H9 (cell line): Measurements from ENCODE around the gene NTN3. TPM values are rescaled to one million over a fixed set of nuclear protein-coding genes. Genes with fewer than 3 reads are reported as not detected.

Source experiments
- DNase-seq: peaks from one replicate; pipeline ENCODE4 v3.0.0-alpha.2; 2017
- H2AFZ ChIP-seq: one replicate; pipeline ENCODE4 v1.6.1; 2013; ENCODE audit warnings: mild to moderate bottlenecking, low read length, control low read depth, moderate library complexity
- H2AK5ac ChIP-seq: 2 replicates; pipeline ENCODE4 v1.6.1; 2013; ENCODE audit warnings: low read length, control low read depth, mixed read lengths; ENCODE audit not compliant: insufficient read length
- H2BK120ac ChIP-seq: one replicate; pipeline ENCODE4 v1.6.1; 2013; ENCODE audit warnings: low read depth, mild to moderate bottlenecking, low read length, control low read depth, inconsistent platforms; ENCODE audit not compliant: poor library complexity, severe bottlenecking
- H2BK12ac ChIP-seq: 2 replicates; pipeline ENCODE4 v1.6.1; 2013; ENCODE audit warnings: low read length, control low read depth, mixed read lengths, low read depth; ENCODE audit not compliant: insufficient read length
- H2BK15ac ChIP-seq: 2 replicates; pipeline ENCODE4 v1.6.1; 2013; ENCODE audit warnings: low read depth, low read length, control low read depth
- H2BK20ac ChIP-seq: one replicate; pipeline ENCODE4 v1.6.1; 2013; ENCODE audit warnings: low read depth, mild to moderate bottlenecking, low read length, control low read depth, inconsistent platforms; ENCODE audit not compliant: poor library complexity, severe bottlenecking
- H2BK5ac ChIP-seq: 2 replicates; pipeline ENCODE4 v1.6.1; 2013; ENCODE audit warnings: low read length, control low read depth, mixed read lengths; ENCODE audit not compliant: insufficient read length
- H3K14ac ChIP-seq: 2 replicates; pipeline ENCODE4 v1.6.1; 2013; ENCODE audit warnings: low read length, control low read depth; ENCODE audit not compliant: insufficient read depth
- H3K18ac ChIP-seq: 2 replicates; pipeline ENCODE4 v1.6.1; 2013; ENCODE audit warnings: low read depth, mild to moderate bottlenecking, mixed read lengths, low read length, control low read depth; ENCODE audit not compliant: insufficient read length
- H3K23ac ChIP-seq: 2 replicates; pipeline ENCODE4 v1.6.1; 2013; ENCODE audit warnings: low read length, control low read depth, mixed read lengths, low read depth; ENCODE audit not compliant: insufficient read length
- H3K23me2 ChIP-seq: 2 replicates; pipeline ENCODE4 v1.6.1; 2013; ENCODE audit warnings: low read depth, mild to moderate bottlenecking, mixed read lengths, low read length, control low read depth; ENCODE audit not compliant: insufficient read length, poor library complexity, severe bottlenecking
- H3K27ac ChIP-seq: 2 replicates; pipeline ENCODE4 v1.5.1; 2013; ENCODE audit warnings: low read length, control low read depth, mixed read lengths, low read depth; ENCODE audit not compliant: insufficient read length
- H3K27me3 ChIP-seq: 2 replicates; pipeline ENCODE4 v1.6.1; 2013; ENCODE audit warnings: low read length, control low read depth, inconsistent platforms; ENCODE audit not compliant: insufficient read depth
- H3K4ac ChIP-seq: 2 replicates; pipeline ENCODE4 v1.6.1; 2013; ENCODE audit warnings: low read depth, mild to moderate bottlenecking, control low read depth, inconsistent platforms, low read length, moderate library complexity
- H3K4me1 ChIP-seq: 2 replicates; pipeline ENCODE4 v1.6.1; 2013; ENCODE audit warnings: low read length, control low read depth, inconsistent platforms; ENCODE audit not compliant: insufficient read depth
- H3K4me2 ChIP-seq: 2 replicates; pipeline ENCODE4 v1.6.1; 2013; ENCODE audit warnings: low read length, control low read depth, mixed read lengths; ENCODE audit not compliant: insufficient read length, insufficient read depth
- H3K56ac ChIP-seq: 2 replicates; pipeline ENCODE4 v1.6.1; 2013; ENCODE audit warnings: low read depth, mild to moderate bottlenecking, mixed read lengths, low read length, control low read depth; ENCODE audit not compliant: insufficient read length
- H3K79me1 ChIP-seq: 2 replicates; pipeline ENCODE4 v1.6.1; 2013; ENCODE audit warnings: low read depth, mild to moderate bottlenecking, moderate library complexity, low read length, control low read depth, inconsistent platforms; ENCODE audit not compliant: insufficient read depth, poor library complexity, severe bottlenecking
- H3K79me2 ChIP-seq: 2 replicates; pipeline ENCODE4 v1.6.1; 2013; ENCODE audit warnings: low read length, control low read depth, inconsistent platforms; ENCODE audit not compliant: insufficient read depth
- H3K9ac ChIP-seq: 2 replicates; pipeline ENCODE4 v1.6.1; 2013; ENCODE audit warnings: low read length, control low read depth, mixed read lengths; ENCODE audit not compliant: insufficient read length; ENCODE audit errors: extremely low read depth
- H3K9me3 ChIP-seq: one replicate; pipeline ENCODE4 v1.6.1; 2013; ENCODE audit warnings: low read depth, low read length, inconsistent platforms; ENCODE audit not compliant: control insufficient read depth
- H3T11ph ChIP-seq: one replicate; pipeline ENCODE4 v1.6.1; 2013; ENCODE audit warnings: mild to moderate bottlenecking, low read length, control low read depth, inconsistent platforms
- H4K20me1 ChIP-seq: one replicate; pipeline ENCODE4 v1.6.1; 2013; ENCODE audit not compliant: control insufficient read depth, insufficient read length, insufficient read depth
- H4K5ac ChIP-seq: 2 replicates; pipeline ENCODE4 v1.6.1; 2013; ENCODE audit warnings: low read depth, mild to moderate bottlenecking, mixed read lengths, low read length, control low read depth; ENCODE audit not compliant: insufficient read length
- H4K8ac ChIP-seq: replicated peaks from 2 replicates; pipeline ENCODE4 v1.6.1; 2013; ENCODE audit warnings: low read length, control low read depth, mixed read lengths, low read depth; ENCODE audit not compliant: insufficient read length
- H4K91ac ChIP-seq: 2 replicates; pipeline ENCODE4 v1.6.1; 2013; ENCODE audit warnings: low read depth, mild to moderate bottlenecking, moderate library complexity, mixed read lengths, low read length, control low read depth; ENCODE audit not compliant: insufficient read length
- H3K27ac Mint-ChIP-seq, 3 experiments: 2 replicates in 2 of 3; 3 replicates in 1 of 3; pipeline ENCODE4 v1.8.0; 2020 to 2021; ENCODE audit warnings: mixed read lengths in 3 of 3, mild to moderate bottlenecking in 1 of 3, moderate library complexity in 1 of 3
- H3K27me3 Mint-ChIP-seq: 2 replicates; pipeline ENCODE4 v1.8.0; 2021; ENCODE audit warnings: low read depth, mild to moderate bottlenecking, moderate library complexity, mixed read lengths
- H3K36me3 Mint-ChIP-seq, 3 experiments: 2 replicates in 2 of 3; 3 replicates in 1 of 3; pipeline ENCODE4 v1.8.0; 2020 to 2021; ENCODE audit warnings: low read depth in 3 of 3, mixed read lengths in 3 of 3; ENCODE audit not compliant: insufficient read depth in 1 of 3
- H3K4me1 Mint-ChIP-seq, 2 experiments: 2 replicates each; pipeline ENCODE4 v1.8.0; 2020; ENCODE audit warnings: mixed read lengths in 2 of 2
- H3K4me3 Mint-ChIP-seq, 2 experiments: 2 replicates in 1 of 2; 3 replicates in 1 of 2; pipeline ENCODE4 v1.8.0; 2020 to 2021; ENCODE audit warnings: mild to moderate bottlenecking in 2 of 2, mixed read lengths in 2 of 2, moderate library complexity in 1 of 2
- H3K9me3 Mint-ChIP-seq, 2 experiments: 2 replicates in 1 of 2; 3 replicates in 1 of 2; pipeline ENCODE4 v1.8.0; 2020; ENCODE audit warnings: mild to moderate bottlenecking in 2 of 2, mixed read lengths in 2 of 2, moderate library complexity in 1 of 2
- WGBS: extraction: QIAGEN DNeasy Blood & Tissue Kit; methylation state at CpG from one replicate; pipeline ENCODE4 v1.1.7; 2013; ENCODE audit warnings: missing lambda C conversion rate, low lambda C conversion rate, mixed read lengths; ENCODE audit not compliant: insufficient read length; ENCODE audit errors: extremely low coverage; 5-methylcytosine and 5-hydroxymethylcytosine counted together
- total RNA-seq: library from RNA; stranded (reverse); gene quantifications from 2 replicates; pipeline ENCODE4 v1.2.1, GENCODE V29; 2021
- TF ChIP-seq, protein P1 (sequence below): fragments of 200-600 bp; sonication (generic); conservative IDR thresholded peaks from 3 replicates; pipeline ENCODE4 v1.8.0; 2021; ENCODE audit warnings: antibody characterized with exemption, mild to moderate bottlenecking

NTN3 gene
- total RNA-seq, 1 experiment from 2014 or later, result 1.3 TPM

GRCh38 chr16:2470234-2470601 lies 879 bp upstream of the NTN3 start:
- Histone ChIP-seq H2BK15ac (no peak overlapping the region), H3T11ph (no peak overlapping the region), H3K27ac (no peak overlapping the region), H2BK12ac (no peak overlapping the region), H3K79me2 (no peaks in the 10 kb centered on the region), H3K56ac (no peak overlapping the region), H3K23ac (no peak overlapping the region), H3K4ac (no peak overlapping the region), H3K4me1 (no peaks in the 10 kb centered on the region), H3K9ac (no peak overlapping the region), H3K14ac (no peak overlapping the region), H2BK5ac (no peak overlapping the region), H2BK120ac (no peak overlapping the region), H3K9me3 (no peaks in the 10 kb centered on the region), H3K23me2 (peaks cover 15% of the 10 kb centered on the region), H4K91ac (no peak overlapping the region), H3K18ac (no peak overlapping the region), H3K79me1 (no peaks in the 10 kb centered on the region), H4K20me1 (no peaks in the 10 kb centered on the region), H3K4me2 (no peak overlapping the region), H4K8ac (no peak overlapping the region), H4K5ac (no peak overlapping the region), H2AFZ (no peak overlapping the region), H2BK20ac (no peak overlapping the region), H3K27me3 (peaks cover 18% of the 10 kb centered on the region; the same call in 1 of the 2 replicates), H2AK5ac (no peak overlapping the region)
- peak overlapping the region; percentile 28 to 56; a peak in 3 of 5 replicates for H3K4me3 Mint-ChIP-seq
- peaks cover 35% of the 10 kb centered on the region for H3K27me3 Mint-ChIP-seq
- no peak for DNase-seq
- H3K36me3 Mint-ChIP-seq, result no peaks in the 10 kb centered on the region
- H3K27ac Mint-ChIP-seq, result no peak overlapping the region
- TF ChIP-seq, protein P1, sequence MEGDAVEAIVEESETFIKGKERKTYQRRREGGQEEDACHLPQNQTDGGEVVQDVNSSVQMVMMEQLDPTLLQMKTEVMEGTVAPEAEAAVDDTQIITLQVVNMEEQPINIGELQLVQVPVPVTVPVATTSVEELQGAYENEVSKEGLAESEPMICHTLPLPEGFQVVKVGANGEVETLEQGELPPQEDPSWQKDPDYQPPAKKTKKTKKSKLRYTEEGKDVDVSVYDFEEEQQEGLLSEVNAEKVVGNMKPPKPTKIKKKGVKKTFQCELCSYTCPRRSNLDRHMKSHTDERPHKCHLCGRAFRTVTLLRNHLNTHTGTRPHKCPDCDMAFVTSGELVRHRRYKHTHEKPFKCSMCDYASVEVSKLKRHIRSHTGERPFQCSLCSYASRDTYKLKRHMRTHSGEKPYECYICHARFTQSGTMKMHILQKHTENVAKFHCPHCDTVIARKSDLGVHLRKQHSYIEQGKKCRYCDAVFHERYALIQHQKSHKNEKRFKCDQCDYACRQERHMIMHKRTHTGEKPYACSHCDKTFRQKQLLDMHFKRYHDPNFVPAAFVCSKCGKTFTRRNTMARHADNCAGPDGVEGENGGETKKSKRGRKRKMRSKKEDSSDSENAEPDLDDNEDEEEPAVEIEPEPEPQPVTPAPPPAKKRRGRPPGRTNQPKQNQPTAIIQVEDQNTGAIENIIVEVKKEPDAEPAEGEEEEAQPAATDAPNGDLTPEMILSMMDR, result no peak
- H3K4me1 Mint-ChIP-seq, result peaks cover 21 to 25% of the 10 kb centered on the region in 2 experiments
- H3K9me3 Mint-ChIP-seq, result no peaks in the 10 kb centered on the region
- WGBS, result no CpG with 5 or more reads among the region's 7 CpGs
